Endothelial cell of umbilical vein (primary cell): Measurements from ENCODE around the gene TES. TPM values are rescaled to one million over a fixed set of nuclear protein-coding genes. Genes with fewer than 3 reads are reported as not detected.

ENCODE experiments used
- BruUV-seq: library from RNA; stranded (reverse); fragments of 400-500 nt; replicated peaks from 2 replicates; lab custom pipeline; 2021; lab: Mats Ljungman, UMichigan
- CTCF ChIA-PET: fragments of 300-600, 350-600 bp; sonication (Branson Sonifier 250); formaldehyde crosslinking; loops from one replicate; lab custom pipeline; 2021; ENCODE audit warnings: antibody characterized with exemption, inconsistent platforms; lab: Charles Lee
- POLR2A ChIA-PET: fragments of 300-600, 350-600 bp; sonication (Branson Sonifier 250); formaldehyde crosslinking; loops from one replicate; lab custom pipeline; 2021; ENCODE audit warnings: antibody characterized with exemption, inconsistent platforms; lab: Charles Lee
- DNase-seq: peaks from one replicate; pipeline ENCODE4 v3.0.0-alpha.2; 2011; ENCODE audit warnings: low read depth, low spot score
- FAIRE-seq: peaks from 2 replicates; lab custom pipeline; 2011; peaks lifted over from hg19 to GRCh38; lab: Jason Lieb, UNC
- H2AFZ ChIP-seq: 2 replicates; pipeline ENCODE4 v1.6.0; 2012; ENCODE audit warnings: low read depth, low read length, control low read depth, inconsistent platforms
- H3K27ac ChIP-seq: 2 replicates; pipeline ENCODE4 v1.5.1; 2011; ENCODE audit warnings: low read depth, mild to moderate bottlenecking, control low read depth, low read length, moderate library complexity; ENCODE audit not compliant: insufficient read depth
- H3K27me3 ChIP-seq, 2 experiments: 2 replicates each; pipeline versions ENCODE4 v1.6.0 to v1.6.1; 2011; ENCODE audit warnings: low read length in 2 of 2, mixed read lengths in 1 of 2; ENCODE audit not compliant: control insufficient read depth in 2 of 2, insufficient read depth in 2 of 2
- H3K36me3 ChIP-seq, 2 experiments: 2 replicates in 1 of 2; 3 replicates in 1 of 2; pipeline ENCODE4 v1.5.1; 2011; ENCODE audit warnings: low read length in 2 of 2, mild to moderate bottlenecking in 1 of 2, moderate library complexity in 1 of 2; ENCODE audit not compliant: control insufficient read depth in 2 of 2, insufficient read depth in 2 of 2; ENCODE audit errors: extremely low read depth in 1 of 2
- H3K4me1 ChIP-seq: 3 replicates; pipeline ENCODE4 v1.5.1; 2011; ENCODE audit warnings: mild to moderate bottlenecking, low read length; ENCODE audit not compliant: control insufficient read depth, insufficient read depth; ENCODE audit errors: extremely low read depth
- H3K4me2 ChIP-seq: 2 replicates; pipeline ENCODE4 v1.6.1; 2011; ENCODE audit warnings: low read length, control low read depth, mixed read lengths; ENCODE audit not compliant: insufficient read depth
- H3K4me3 ChIP-seq, 3 experiments: fragments of 200-600 bp in 1 of 3; sonication (generic), shearing (Covaris generic) in 1 of 3; replicated peaks in 1 of 3; 2 replicates each; pipeline ENCODE4 v1.5.1; 2011 to 2016; ENCODE audit warnings: control low read depth in 3 of 3, low read length in 3 of 3, mild to moderate bottlenecking in 2 of 3, inconsistent platforms in 1 of 3, low read depth in 1 of 3, moderate library complexity in 1 of 3; ENCODE audit not compliant: insufficient read depth in 1 of 3
- H3K79me2 ChIP-seq: 2 replicates; pipeline ENCODE4 v1.6.0; 2012; ENCODE audit warnings: low read length, inconsistent platforms; ENCODE audit not compliant: control insufficient read depth, insufficient read depth
- H3K9ac ChIP-seq: replicated peaks from 2 replicates; pipeline ENCODE3; 2011; ENCODE audit warnings: low read length, control low read depth; ENCODE audit not compliant: insufficient read depth; ENCODE audit errors: extremely low read depth
- H3K9me1 ChIP-seq: replicated peaks from 3 replicates; pipeline ENCODE4 v1.6.0; 2011; ENCODE audit warnings: mild to moderate bottlenecking, low read length; ENCODE audit not compliant: control insufficient read depth, insufficient read depth; ENCODE audit errors: extremely low read depth
- H3K9me3 ChIP-seq: replicated peaks from 2 replicates; pipeline ENCODE4 v1.5.1; 2012; ENCODE audit warnings: low read length, inconsistent platforms; ENCODE audit not compliant: control insufficient read depth, insufficient read depth
- H4K20me1 ChIP-seq: replicated peaks from 2 replicates; pipeline ENCODE3; 2011; ENCODE audit warnings: mild to moderate bottlenecking, low read length; ENCODE audit not compliant: control insufficient read depth, insufficient read depth; ENCODE audit errors: extremely low read depth
- CTCF ChIP-seq, 2 donors: IDR thresholded peaks; 1 replicate in 1 of 2; 2 replicates in 1 of 2; pipeline ENCODE4 v1.5.1; 2011; ENCODE audit warnings: low read length in 2 of 2, mild to moderate bottlenecking in 2 of 2, moderate library complexity in 2 of 2, control low read depth in 1 of 2, inconsistent platforms in 1 of 2, low read depth in 1 of 2; ENCODE audit not compliant: insufficient read depth in 1 of 2; ENCODE audit errors: extremely low read depth in 1 of 2
- FOS ChIP-seq: IDR thresholded peaks from 2 replicates; pipeline ENCODE4 v1.6.1; 2011; ENCODE audit warnings: mild to moderate bottlenecking, low read length, moderate library complexity, borderline replicate concordance; ENCODE audit not compliant: insufficient read depth
- GATA2 ChIP-seq: IDR thresholded peaks from 2 replicates; pipeline ENCODE4 v1.7.0; 2011; ENCODE audit warnings: low read depth, mild to moderate bottlenecking, moderate library complexity, mixed read lengths, low read length; ENCODE audit not compliant: insufficient read length, insufficient read depth
- JUN ChIP-seq: IDR thresholded peaks from 2 replicates; pipeline ENCODE4 v1.6.1; 2011; ENCODE audit warnings: borderline replicate concordance, low read depth; ENCODE audit not compliant: insufficient read length, insufficient read depth
- MYC ChIP-seq: IDR thresholded peaks from one replicate; pipeline ENCODE4 v1.6.1; 2011; ENCODE audit warnings: mild to moderate bottlenecking, low read depth, low read length
- POLR2A ChIP-seq: IDR thresholded peaks from 2 replicates; pipeline ENCODE4 v1.6.1; 2012; ENCODE audit warnings: low read depth, mild to moderate bottlenecking, control low read depth, low read length
- dilution Hi-C: fragments of 300-500 bp; cut with MboI; formaldehyde crosslinking; loops from one replicate; pipeline ENCODE4 v1.15.0; 2019; ENCODE audit warnings: low sequenced_read_pairs; ENCODE audit not compliant: extremely low pct_ligation_motif_present
- intact Hi-C: fragments of 100-400 bp; cut with micrococcal nuclease; formaldehyde crosslinking; loops from one replicate; pipeline ENCODE4 v1.10.0; 2022
- polyA plus RNA-seq, 4 experiments: library from polyadenylated mRNA; depleted of rRNA in 3 of 4; stranded (reverse) in 3 of 4; unstranded in 1 of 4; fragments of >200 nt; gene quantifications; 2 replicates each; pipeline versions ENCODE4 v1.2.1 to v1.2.3, GENCODE V29; 2011 to 2012; ENCODE audit warnings: missing spikeins in 1 of 4
- total RNA-seq: library from RNA; stranded (reverse); gene quantifications from 2 replicates; pipeline ENCODE4 v1.2.3, GENCODE V29; 2021
- TF ChIP-seq, protein P1 (sequence below): IDR thresholded peaks from 2 replicates; pipeline ENCODE4 v1.6.1; 2011; ENCODE audit not compliant: insufficient read depth, insufficient read length

The TES gene
- total and polyA plus RNA-seq, 2 donors (not counting 3 experiments of a cell fraction or from before 2014, with no cell fraction given), result 35.3 to 50.5 TPM

DNA sequence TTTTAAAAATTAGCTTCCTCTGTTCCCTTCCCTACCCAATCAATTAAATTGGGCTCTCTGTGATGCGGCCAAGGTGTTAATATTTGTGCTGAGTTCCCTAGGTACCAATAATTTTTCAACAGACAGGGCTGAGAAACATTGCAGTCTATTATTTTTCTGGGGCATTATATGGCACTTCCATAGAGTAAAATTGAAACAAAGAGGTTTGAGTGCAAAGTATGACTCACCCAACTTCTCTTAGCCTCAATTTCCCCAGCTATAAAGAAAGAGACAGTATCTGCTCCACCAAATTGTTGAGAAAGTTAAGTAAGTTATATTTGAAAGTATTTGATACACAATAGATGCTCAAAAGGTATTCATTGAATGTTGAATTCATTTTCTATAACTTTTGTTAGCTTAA is 74.9 kb downstream of the TES start:
- DNase-seq (no peak), FAIRE-seq (no peak)
- ChIA-PET CTCF (interaction anchor here (0.9 to 1.4 kb wide), 4 partner anchors 12 to 304 kb away, joined by 3 read pairs; no protein-coding TSS in a partner anchor), POLR2A (no interaction called here)
- H2AFZ ChIP-seq, result no peak overlapping the region
- H3K4me3 ChIP-seq, result no peak overlapping the region
- H3K9me1 ChIP-seq, result no peaks in the 10 kb centered on the region
- BruUV-seq, result no TSS peak
- no peak overlapping the region for H3K9ac ChIP-seq
- TF ChIP-seq MYC (no peak), GATA2 (no peak), JUN (no peak), CTCF (IDR thresholded peaks at IDR 0.05; ENCODE audit: extremely low read depth in 1 of 2, insufficient read depth in 1 of 2, low read depth in 1 of 2, low read length in 2 of 2) (no peak), FOS (peak; percentile 5), POLR2A (no peak)
- TF ChIP-seq, protein P1, sequence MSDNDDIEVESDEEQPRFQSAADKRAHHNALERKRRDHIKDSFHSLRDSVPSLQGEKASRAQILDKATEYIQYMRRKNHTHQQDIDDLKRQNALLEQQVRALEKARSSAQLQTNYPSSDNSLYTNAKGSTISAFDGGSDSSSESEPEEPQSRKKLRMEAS, result no peak
- H3K79me2 ChIP-seq, result peaks cover 72% of the 10 kb centered on the region
- H3K4me2 ChIP-seq, result no peak overlapping the region
- dilution Hi-C loops (no loop called here), intact Hi-C loops (no loop called here)
- H3K36me3 ChIP-seq, result peaks cover 0 to 10% of the 10 kb centered on the region in 2 experiments
- H3K27ac ChIP-seq, result no peak overlapping the region
- H3K9me3 ChIP-seq, result no peaks in the 10 kb centered on the region
- H3K27me3 ChIP-seq, result no peaks in the 10 kb centered on the region
- H3K4me1 ChIP-seq, result peaks cover 67% of the 10 kb centered on the region
- H4K20me1 ChIP-seq, result no peaks in the 10 kb centered on the region
